Measurements from ENCODE around the gene PBRM1.
"Not testable (repeated sequence)": the region's sequence is repeated elsewhere in the genome, so short reads cannot be mapped to it uniquely, and the experiment has no call there.

PBRM1 gene

DNA sequence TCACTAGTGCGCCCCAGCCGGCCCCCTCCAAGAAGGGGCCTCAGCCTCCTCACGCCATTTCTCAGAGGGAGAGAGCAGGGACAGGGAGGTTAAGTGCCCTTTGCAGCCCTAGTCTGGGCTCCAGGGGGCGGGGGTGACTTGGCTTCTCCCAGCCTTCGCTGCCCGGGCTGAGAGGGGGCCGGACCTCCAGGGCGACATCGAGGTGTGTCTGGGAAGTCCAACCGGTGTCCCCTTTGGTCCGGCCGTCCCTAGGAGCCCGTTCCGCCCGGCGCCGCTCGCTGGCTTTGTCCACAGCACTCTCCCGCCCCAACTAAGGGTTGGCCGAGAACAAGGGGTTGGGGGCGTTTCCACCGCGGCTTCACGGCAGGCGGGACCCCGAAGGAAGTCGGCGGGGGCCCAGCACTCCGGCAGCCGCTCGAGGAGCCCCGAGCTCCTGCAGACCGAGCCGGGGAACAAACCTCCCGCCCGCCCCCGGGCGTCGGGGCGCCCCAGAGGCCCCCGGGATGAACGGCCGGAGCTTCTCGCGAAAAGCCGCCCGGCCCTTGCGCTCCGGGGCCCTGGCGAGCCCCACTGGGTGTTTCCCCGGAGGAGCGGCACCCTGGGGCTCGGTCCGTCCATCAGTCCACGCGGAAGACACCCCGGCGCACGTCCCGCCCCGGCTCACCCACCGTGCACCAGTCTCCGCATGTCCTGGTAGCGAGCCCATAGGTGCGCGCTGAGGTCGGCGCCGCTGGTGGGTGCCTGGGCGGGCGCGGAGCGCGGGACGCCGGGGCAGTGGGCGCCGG, 152.7 kb downstream of the PBRM1 start:
- peak; percentile 56 for FAIRE-seq
- peak; percentile 65 for DNase-seq (ENCODE audit: insufficient read length)
- no peak for TF ChIP-seq TAF1 (IDR thresholded peaks at IDR 0.05; ENCODE audit: borderline replicate concordance, low read depth, low read length)
- no peak for TF ChIP-seq POLR2A (IDR thresholded peaks at IDR 0.05; ENCODE audit: low read depth, low read length)
- no peak for TF ChIP-seq POLR2AphosphoS5 (IDR thresholded peaks at IDR 0.05; ENCODE audit: low read depth, low read length)

DNA sequence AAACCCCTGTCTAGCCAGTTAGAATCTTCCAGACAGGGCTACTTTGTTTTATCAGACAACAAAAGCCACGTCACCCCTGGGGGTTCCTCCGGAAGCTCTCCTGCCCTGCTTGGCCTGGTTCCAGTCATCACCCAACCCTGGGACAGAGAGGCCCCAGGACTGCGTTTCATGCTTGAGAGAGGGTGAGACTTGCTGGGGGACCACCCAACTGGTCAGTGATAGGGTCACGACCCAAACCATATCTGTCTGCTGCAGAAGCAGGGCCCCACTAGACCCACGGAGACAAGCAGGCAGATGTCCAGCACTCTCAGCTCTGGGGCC, 153.2 kb downstream of the PBRM1 start:
- FAIRE-seq (peak; percentile 82), DNase-seq (ENCODE audit: insufficient read length) (peak; percentile 65)
- TF ChIP-seq POLR2A (IDR thresholded peaks at IDR 0.05; ENCODE audit: low read depth, low read length) (no peak), TAF1 (IDR thresholded peaks at IDR 0.05; ENCODE audit: borderline replicate concordance, low read depth, low read length) (no peak), POLR2AphosphoS5 (IDR thresholded peaks at IDR 0.05; ENCODE audit: low read depth, low read length) (no peak)

DNA sequence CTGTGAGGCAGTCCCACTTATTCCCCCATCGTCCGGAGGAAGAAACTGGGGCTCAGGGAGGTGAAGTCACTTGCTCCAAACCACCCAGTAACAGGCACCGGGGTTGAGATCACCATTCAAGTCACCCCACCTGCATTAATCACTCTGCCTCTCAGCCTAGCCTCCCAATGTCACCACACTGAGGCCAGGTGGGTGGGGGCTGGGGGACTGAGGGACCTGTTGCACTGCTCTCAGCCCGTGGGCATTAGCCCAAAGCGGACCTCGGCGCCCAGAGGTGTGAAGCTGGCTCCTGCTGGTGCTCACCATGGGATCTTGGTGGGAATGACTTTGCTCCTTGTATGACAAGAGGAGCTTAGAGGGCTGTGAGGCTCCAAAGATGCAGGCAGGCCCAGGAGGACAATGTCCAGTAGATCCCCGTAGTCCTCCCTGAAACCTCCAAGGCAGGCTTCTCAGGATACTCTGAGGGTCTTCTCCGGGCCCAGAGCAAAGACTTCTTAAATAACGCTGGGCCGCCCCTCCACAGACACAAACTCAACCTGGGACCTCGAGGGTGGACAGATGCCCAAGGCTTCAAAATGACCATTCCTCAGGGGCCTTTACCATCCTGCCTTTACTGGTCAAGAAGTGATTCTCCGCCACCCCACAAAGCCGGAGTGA, 153.7 kb downstream of the PBRM1 start:
- TF ChIP-seq POLR2AphosphoS5 (IDR thresholded peaks at IDR 0.05; ENCODE audit: low read depth, low read length) (peak; percentile 3; the same call in 1 of the 2 replicates), TAF1 (IDR thresholded peaks at IDR 0.05; ENCODE audit: borderline replicate concordance, low read depth, low read length) (no peak), POLR2A (IDR thresholded peaks at IDR 0.05; ENCODE audit: low read depth, low read length) (peak; percentile 28; the same call in 1 of the 2 replicates)
- DNase-seq (ENCODE audit: insufficient read length) = peak; percentile 16
- FAIRE-seq = no peak

DNA sequence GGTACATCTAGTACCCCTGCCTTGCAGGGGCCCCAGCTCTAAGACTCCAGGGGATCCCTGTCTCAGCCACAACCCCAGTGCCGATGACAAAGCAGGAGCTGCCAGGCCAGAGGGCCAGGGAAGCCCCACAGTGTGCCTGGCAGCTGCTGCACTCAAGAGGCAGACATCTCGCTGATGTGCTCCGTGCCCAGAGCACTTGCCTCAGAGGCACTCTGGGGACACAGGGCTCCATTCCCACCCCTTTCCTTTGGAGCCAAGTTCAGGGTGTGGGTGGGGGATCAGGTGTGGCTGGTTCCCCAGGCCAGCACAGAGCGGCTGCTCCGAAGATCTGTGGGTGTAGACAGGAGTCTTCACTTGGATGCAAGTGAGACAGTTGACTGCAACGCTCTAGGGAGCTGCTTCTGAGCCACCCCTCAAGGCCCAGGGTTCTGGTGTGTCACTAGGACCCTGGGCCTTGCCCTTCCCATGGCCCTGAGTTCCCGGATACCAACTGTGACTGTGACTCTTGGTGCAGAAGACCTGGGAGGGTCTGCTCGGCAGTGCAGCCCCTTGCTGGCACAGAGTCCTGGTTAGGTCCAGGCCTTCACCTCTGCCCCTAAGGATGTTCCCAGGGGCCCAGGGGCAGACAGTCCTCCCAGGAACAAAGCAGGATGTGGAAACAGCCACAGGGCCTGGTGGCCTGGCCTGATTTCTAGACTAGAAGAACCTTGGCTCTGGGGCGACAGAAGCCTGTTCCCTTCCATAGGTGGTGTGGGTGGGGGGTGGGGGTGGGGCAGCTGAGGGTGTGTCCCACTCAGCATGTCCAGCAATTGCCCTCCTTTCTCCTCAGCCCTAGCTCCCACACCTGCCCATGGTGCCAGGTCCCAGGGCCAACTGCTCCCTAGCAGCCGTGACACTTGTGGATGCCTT, 154.5 kb downstream of the PBRM1 start:
- TF ChIP-seq TAF1 (IDR thresholded peaks at IDR 0.05; ENCODE audit: borderline replicate concordance, low read depth, low read length) = no peak
- TF ChIP-seq POLR2A (IDR thresholded peaks at IDR 0.05; ENCODE audit: low read depth, low read length) = no peak
- no peak for TF ChIP-seq POLR2AphosphoS5 (IDR thresholded peaks at IDR 0.05; ENCODE audit: low read depth, low read length)
- FAIRE-seq = no peak
- DNase-seq (ENCODE audit: insufficient read length) = no peak

DNA sequence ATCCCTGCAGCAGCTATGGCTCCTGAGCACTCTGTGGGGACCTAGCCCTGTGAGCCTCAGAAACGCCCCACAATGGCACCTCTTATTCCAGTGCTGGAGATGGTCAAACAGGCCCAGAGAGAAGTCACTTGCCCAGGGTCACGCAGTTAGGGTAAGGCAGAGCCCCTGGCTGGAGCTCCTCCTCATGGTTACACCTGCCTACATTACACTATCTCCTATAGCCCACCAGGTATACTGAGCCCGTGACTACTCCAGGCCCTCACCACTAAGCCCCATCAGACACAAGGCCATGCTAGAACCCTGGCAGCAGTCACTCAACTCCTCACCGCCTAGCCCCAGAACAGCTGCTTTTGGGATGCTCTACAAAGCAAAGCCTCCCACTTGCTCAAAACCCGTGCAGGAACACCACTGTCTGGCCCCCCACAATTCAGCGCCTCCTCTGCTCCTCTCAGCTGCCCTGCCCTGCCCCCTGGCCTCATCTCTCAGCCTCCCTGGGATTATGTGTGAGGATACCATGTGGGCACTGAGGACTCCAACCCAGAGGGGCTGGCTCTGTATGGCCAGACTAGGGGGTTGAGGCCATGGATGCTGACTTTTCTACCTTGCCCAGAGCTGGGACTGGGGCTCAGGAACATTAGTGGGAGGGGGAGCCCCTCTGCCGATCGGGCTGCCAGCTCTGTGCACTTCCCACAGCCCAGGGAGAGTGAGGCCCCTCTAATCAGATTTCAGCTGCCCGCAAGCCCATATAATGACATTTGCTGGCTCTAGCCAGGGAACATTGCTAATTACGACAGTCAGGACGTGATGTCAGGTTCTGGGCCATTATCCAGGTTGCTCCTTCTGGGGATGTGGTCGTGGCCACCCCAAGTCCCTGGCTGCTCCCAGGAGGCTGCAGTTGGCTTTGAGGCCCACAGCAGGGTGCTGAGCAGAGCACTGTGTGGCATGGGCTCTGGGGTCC, 156.1 kb downstream of the PBRM1 start:
- FAIRE-seq = no peak
- no peak for DNase-seq (ENCODE audit: insufficient read length)
- TF ChIP-seq POLR2A (IDR thresholded peaks at IDR 0.05; ENCODE audit: low read depth, low read length) (no peak), POLR2AphosphoS5 (IDR thresholded peaks at IDR 0.05; ENCODE audit: low read depth, low read length) (no peak), TAF1 (IDR thresholded peaks at IDR 0.05; ENCODE audit: borderline replicate concordance, low read depth, low read length) (no peak)

DNA sequence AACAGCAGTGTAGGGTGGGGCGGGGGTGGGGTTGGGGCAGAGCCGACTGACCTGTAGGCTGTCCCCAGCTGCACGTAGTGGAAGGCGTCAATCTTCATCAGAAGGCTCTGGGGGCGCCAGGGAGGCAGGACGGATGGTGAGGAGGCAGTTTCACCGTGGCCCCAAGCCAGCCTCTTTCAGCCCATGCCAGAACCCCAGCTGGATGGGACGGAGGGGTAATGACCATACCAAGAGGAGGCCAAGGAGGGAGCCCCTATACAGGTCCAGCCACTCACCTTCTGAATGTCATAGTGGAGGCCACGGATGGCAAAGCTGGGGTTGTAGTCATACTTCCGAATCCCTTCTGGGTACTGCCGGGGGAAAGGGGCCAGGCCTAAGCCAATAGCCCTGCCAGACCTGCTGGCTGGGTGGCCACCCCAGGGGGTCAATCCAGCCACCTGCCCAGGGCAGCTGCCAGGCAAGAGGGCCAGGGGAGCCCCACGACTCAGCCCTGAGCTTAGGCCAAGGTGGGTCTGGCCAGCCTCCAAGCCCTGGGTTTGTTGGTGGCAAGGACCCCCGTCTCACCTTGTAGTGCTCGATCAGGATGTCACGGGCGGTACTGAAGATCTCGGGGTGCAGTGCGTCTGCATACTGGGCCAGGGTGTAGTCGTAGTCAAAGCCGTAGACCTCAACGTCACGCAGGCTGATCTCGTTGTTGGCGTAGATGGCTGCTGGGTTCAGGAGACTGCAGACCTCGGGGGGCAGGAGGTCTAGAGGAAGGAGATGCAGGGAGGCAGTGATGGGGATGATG, 156.9 kb downstream of the PBRM1 start:
- no peak for FAIRE-seq
- TF ChIP-seq TAF1 (IDR thresholded peaks at IDR 0.05; ENCODE audit: borderline replicate concordance, low read depth, low read length) (no peak), POLR2AphosphoS5 (IDR thresholded peaks at IDR 0.05; ENCODE audit: low read depth, low read length) (no peak), POLR2A (IDR thresholded peaks at IDR 0.05; ENCODE audit: low read depth, low read length) (no peak)
- DNase-seq (ENCODE audit: insufficient read length) = no peak

DNA sequence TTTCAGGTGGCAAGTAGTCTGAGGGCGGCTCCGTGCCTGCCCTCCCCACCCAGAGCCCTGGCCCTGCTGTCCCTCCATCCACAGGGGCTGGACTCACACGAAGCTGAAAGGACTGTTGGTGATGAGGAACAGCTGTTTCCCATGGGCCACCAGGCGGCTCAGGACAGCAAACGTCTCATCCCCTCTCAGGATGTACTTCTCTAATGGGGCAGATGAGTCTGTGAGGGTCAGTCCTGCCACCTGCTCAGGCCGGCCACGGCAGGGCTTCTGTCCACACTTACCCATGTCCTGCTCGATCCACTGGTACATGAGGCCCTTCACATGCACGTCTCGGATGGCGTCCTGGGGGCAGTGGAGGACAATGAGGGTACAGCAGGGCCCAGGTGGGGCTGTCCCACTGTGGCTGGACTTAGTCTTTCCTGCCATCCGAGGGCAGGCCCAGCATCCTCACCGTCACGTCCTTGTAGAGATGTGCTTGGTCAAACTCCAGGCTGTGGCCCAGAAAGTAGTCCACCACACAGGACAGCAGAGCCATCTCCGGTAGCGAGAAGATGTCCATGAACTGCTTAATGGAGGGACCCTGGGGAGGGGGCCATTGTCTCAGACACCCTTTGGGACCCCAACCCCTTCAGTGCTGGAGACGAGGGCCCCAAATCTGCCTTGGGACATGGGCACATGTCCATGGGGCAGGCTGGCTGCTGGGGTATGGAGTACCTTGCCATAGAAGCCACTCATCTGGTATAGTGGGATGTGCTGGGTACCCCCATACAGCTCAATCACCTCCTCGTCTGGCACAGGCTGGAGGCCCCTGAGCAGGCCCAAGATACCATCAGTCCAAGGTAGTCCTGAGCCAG, 157.8 kb downstream of the PBRM1 start:
- TF ChIP-seq TAF1 (IDR thresholded peaks at IDR 0.05; ENCODE audit: borderline replicate concordance, low read depth, low read length) (no peak), POLR2A (IDR thresholded peaks at IDR 0.05; ENCODE audit: low read depth, low read length) (no peak), POLR2AphosphoS5 (IDR thresholded peaks at IDR 0.05; ENCODE audit: low read depth, low read length) (no peak)
- DNase-seq (ENCODE audit: insufficient read length) (no peak), FAIRE-seq (no peak)

DNA sequence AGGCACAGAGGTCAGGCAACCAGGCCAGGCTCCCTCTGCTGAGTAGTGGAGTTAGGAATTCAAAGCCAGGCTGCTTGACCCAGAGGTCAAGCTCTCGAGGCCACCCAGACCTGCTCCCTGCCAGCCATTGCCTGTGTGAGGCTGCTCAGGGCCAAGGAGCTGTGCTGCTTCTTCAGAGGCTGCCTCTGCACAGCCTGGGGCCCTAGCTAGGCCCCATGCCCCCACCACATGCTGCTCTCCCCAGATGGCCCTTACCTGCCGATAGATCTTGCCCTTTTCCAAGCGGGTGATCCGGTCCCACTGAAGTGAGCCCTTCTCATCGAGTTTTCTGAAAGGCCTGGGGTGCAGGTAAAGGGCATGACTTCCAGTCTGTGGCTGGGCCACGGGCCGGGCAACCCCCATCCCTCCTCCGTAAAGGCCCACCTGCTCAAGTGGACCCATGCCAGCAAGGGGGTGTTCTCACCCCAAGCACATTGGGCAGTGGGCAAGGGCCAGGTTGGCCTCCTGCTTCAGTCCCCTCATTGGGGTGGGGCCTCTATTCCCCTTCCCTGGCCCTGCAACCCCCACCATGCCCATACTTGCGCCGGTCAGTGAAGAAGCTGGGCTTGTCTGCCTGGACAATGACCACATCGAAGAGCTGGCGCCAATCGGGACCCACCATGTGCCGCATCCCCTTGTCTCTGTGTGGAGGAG, 158.5 kb downstream of the PBRM1 start:
- no peak for TF ChIP-seq TAF1 (IDR thresholded peaks at IDR 0.05; ENCODE audit: borderline replicate concordance, low read depth, low read length)
- no peak for TF ChIP-seq POLR2A (IDR thresholded peaks at IDR 0.05; ENCODE audit: low read depth, low read length)
- no peak for TF ChIP-seq POLR2AphosphoS5 (IDR thresholded peaks at IDR 0.05; ENCODE audit: low read depth, low read length)
- DNase-seq (ENCODE audit: insufficient read length) (no peak), FAIRE-seq (no peak)

DNA sequence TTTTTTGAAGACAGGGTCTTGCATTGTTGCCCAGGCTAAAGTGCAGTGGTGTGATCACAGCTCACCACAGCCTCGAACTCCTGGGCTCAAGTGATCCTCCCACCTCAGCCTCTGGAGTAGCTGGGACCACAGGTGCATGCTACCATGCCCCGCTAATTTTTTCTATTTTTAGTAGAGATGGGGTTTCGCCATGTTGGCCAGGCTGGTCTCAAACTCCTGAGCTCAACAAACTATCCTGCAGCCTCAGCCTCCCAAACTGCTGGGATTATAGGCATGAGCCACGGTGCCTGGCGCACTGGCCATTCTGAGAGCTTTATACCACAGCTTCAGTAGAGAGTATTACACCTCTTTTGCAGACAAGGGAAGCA, 159.1 kb downstream of the PBRM1 start:
- DNase-seq (ENCODE audit: insufficient read length); FAIRE-seq: not testable (repeated sequence)
